ENCODE measurements around the gene NANS.
"Not testable (repeated sequence)": the region's sequence is repeated elsewhere in the genome, so short reads cannot be mapped to it uniquely, and the experiment has no call there.

NANS gene

GRCh38 chr9:98040212-98040611 is 16.3 kb upstream of the NANS start:
- DNase-seq = no peak

- no peak for DNase-seq
These were observed 12.6 kb upstream of the NANS start for GRCh38 chr9:98043915-98044314.

GRCh38 chr9:98045234-98046179 is 11.0 kb upstream of the NANS start:
- peak; percentile 3 for DNase-seq

- DNase-seq = no peak
These were observed 10.4 kb upstream of the NANS start for GRCh38 chr9:98046180-98046543.

GRCh38 chr9:98047002-98047401 is 9.5 kb upstream of the NANS start:
- no peak for DNase-seq

- no peak for DNase-seq
These were observed 7.1 kb upstream of the NANS start for GRCh38 chr9:98049288-98050072.

- no peak for DNase-seq
These were observed 6.2 kb upstream of the NANS start for GRCh38 chr9:98050351-98050750.

- no peak for DNase-seq
These were observed 2.1 kb upstream of the NANS start for GRCh38 chr9:98054376-98054951.

- no peak for DNase-seq
These were observed 737 bp downstream of the NANS start for GRCh38 chr9:98057138-98057799.

GRCh38 chr9:98062161-98062560 is 5.6 kb downstream of the NANS start:
- DNase-seq = no peak

- no peak for DNase-seq
These were observed 8.3 kb downstream of the NANS start for GRCh38 chr9:98064623-98065392.

- no peak for DNase-seq
These were observed 9.7 kb downstream of the NANS start for GRCh38 chr9:98066235-98066634.

GRCh38 chr9:98067184-98067583 is 10.7 kb downstream of the NANS start:
- no peak for DNase-seq

- no peak for DNase-seq
These were observed 13.0 kb downstream of the NANS start for GRCh38 chr9:98069551-98069950.

- DNase-seq = no peak
These were observed 14.2 kb downstream of the NANS start for GRCh38 chr9:98070704-98071103.

- DNase-seq = no peak
These were observed 15.2 kb downstream of the NANS start for GRCh38 chr9:98071737-98072136.

GRCh38 chr9:98074115-98074990 is 17.8 kb downstream of the NANS start:
- DNase-seq = peak; percentile 35

- no peak for DNase-seq
These were observed 18.8 kb downstream of the NANS start for GRCh38 chr9:98075332-98075805.

GRCh38 chr9:98076514-98076890 is 20.0 kb downstream of the NANS start:
- DNase-seq = not testable (repeated sequence)

- no peak for DNase-seq
These were observed 22.4 kb downstream of the NANS start for GRCh38 chr9:98078895-98079294.

GRCh38 chr9:98080326-98080725 is 23.8 kb downstream of the NANS start:
- DNase-seq = no peak

All from stimulated activated naive CD4-positive, alpha-beta T cell treated with Interleukin-2 at 50 U/mL for 16 hours (primary cell).